Hair follicular keratinocyte (primary cell): Measurements from ENCODE around the gene SLC22A15. TPM values are rescaled to one million over a fixed set of nuclear protein-coding genes. Genes with fewer than 3 reads are reported as not detected.

Source experiments
- total RNA-seq: library from RNA; depleted of rRNA; stranded (reverse); fragments of >200 nt; gene quantifications from 2 replicates; pipeline ENCODE4 v1.2.3, GENCODE V29; 2015

Gene SLC22A15
- 5.2 and 11.8 TPM in 2 replicates for total RNA-seq

DNA sequence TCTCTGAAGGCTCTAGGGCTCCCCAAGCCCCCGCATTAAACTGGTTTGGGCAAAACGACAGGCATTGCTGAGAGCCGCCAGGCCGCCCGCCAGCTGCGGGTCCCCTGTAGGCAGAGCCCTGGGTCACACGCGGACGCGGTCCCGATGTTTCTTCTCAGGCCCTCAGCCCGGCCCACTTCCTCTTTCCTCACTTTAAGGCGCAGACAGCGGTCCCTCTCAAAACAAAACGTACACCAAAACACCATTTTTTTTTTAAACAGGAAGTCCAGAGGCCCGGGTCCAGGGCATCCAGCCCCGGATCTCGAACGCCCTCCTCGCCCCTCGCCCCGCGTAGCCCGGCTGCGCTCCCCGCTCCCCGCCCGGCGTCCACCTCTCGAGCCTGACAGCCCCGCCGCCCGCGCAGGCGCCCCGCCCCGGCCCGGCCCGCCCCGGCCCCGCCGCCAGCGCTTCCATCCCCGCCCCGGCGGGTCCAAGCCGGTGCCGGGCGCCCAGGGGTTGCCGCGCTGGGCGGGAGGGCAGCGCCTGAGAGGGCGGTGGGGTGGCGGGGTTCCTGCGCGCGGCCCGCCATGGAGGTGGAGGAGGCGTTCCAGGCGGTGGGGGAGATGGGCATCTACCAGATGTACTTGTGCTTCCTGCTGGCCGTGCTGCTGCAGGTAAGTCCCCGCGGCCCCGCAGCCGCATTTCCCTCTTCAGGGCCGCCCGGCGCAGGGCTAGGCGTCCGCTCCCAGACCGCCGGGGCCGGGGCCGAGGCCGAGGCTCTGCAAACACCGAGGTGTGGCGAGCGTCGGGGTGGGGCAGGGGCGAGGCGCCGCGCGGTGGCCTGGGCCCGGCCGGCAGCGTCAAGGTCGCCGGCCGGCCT lies at the start of gene SLC22A15:
Gene SLC22A15, plus strand, starts transcription at position 452 of the 859 bp plus-strand sequence. Its CDS starts 115 bp downstream, at position 567.

DNA sequence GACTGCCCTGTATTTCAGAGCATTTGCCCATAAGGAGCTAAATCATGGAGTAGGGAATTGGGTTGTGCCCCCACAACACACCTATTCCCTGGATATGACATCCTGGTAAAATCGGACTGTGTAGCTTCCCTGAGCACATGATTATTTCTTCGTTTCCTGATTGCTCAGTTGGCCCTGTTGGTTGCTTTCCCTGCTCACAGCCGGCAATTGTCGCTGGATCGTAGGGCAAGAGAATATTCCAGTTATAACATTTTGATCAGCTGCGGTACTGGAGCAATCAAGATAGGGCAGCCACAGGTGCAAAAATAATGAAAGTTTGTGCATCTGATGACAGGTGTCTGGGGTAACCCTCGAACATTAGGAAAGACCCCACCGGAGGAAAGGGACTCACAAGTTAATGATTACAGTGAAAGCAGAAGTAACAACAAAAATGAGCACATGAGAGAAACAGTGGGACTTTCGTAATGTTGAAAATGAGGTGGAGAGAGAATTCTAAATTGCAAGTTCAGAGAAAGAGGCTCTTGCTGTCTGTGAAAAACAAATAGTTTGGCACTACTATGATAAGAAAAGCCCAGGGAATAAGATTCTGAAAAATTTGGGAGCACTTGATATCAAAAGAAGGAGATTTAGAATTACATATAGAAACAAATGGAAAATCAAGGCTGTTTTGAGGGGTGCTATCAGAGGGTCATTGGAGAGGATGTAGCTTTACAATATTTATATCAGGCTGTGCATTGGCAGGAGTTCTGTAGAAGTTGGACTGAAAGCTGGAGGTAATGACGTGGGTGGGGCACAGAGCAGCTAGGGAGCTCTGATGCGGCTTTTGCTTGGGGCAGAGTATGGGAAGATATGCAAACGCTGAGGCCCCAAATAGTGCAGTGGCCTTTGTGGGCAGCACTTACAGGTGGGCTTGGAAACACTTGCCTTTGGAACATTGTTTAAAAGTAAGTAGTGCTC lies 134.5 kb downstream of the SLC22A15 start, which contains the start of gene MAB21L3:
Gene MAB21L3, plus strand, starts transcription at position 833 of the 957 bp plus-strand sequence. CDS start 1,217 bp downstream, outside the sequence.

Other genes starting within 250 kb of the SLC22A15 start
- gene CASQ2, start 207.8 kb upstream of the SLC22A15 start, total RNA-seq, result not detected in 2 replicates
- 0.04 and 0.16 TPM in 2 replicates for gene NHLH2, start 135.4 kb upstream of the SLC22A15 start, total RNA-seq
- gene MAB21L3, start 134.9 kb downstream of the SLC22A15 start, total RNA-seq, result 0.84 TPM in 1 of 2 replicates, not detected in the other